Stimulated activated CD8-positive, alpha-beta memory T cell treated with anti-CD3 and anti-CD28 coated beads, Interleukin-15, amount 100 ng/mL, for 48 hours (primary cell): ENCODE results near the gene RFC3.

Experiments used
- DNase-seq, 2 donors: peaks; one replicate each; pipeline ENCODE4 v3.0.0-alpha.2; 2020; ENCODE audit warnings: low read depth in 2 of 2

Gene RFC3

GRCh38 chr13:33868343-33868994 lies 50.5 kb downstream of the RFC3 start:
- DNase-seq = no peak

GRCh38 chr13:33869005-33869404 lies 51.1 kb downstream of the RFC3 start:
- DNase-seq = no peak

GRCh38 chr13:33870046-33870668 lies 52.2 kb downstream of the RFC3 start:
- no peak for DNase-seq

GRCh38 chr13:33871207-33872004 lies 53.5 kb downstream of the RFC3 start:
- DNase-seq = no peak

- DNase-seq = no peak
These were observed 54.0 kb downstream of the RFC3 start for GRCh38 chr13:33872005-33872351.

- DNase-seq = no peak
These were observed 55.4 kb downstream of the RFC3 start for GRCh38 chr13:33873251-33873908.

- DNase-seq = no peak
These were observed 56.9 kb downstream of the RFC3 start for GRCh38 chr13:33874871-33875270.

- no peak for DNase-seq
These were observed 57.9 kb downstream of the RFC3 start for GRCh38 chr13:33875618-33876401.

- no peak for DNase-seq
These were observed 58.9 kb downstream of the RFC3 start for GRCh38 chr13:33876716-33877394.

- DNase-seq = no peak
These were observed 61.2 kb downstream of the RFC3 start for GRCh38 chr13:33879118-33879517.

GRCh38 chr13:33882804-33883203 lies 64.9 kb downstream of the RFC3 start:
- DNase-seq = no peak

- DNase-seq = no peak
These were observed 66.7 kb downstream of the RFC3 start for GRCh38 chr13:33884531-33885220.
